Stimulated activated naive CD4-positive, alpha-beta T cell (primary cell): Measurements from ENCODE around the gene CYBC1.
"Not testable (repeated sequence)": the region's sequence is repeated elsewhere in the genome, so short reads cannot be mapped to it uniquely, and the experiment has no call there.

ENCODE experiments used
- DNase-seq, 6 experiments: peaks; one replicate each; lab custom pipeline; 2025; lab: John Stamatoyannopoulos, UW

Gene CYBC1

DNA sequence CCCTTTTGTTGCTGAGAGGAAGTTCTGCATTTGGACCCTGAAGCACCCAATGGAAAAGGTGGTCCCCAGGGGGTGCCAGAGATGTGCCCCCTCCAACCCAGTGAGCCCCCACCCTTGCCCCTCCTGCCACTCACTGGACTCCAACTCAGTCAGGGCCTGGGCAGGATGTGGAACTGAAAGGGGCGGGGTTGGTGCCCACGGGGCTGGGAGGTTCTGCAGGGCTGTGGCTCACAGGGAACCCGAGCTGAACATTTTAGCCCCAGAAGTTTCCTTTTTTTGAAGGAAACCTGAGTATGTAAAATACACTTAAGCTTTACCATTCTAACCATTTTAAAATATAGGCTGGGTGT lies 16.4 kb downstream of the CYBC1 start:
- peak in 2 of 6 experiments; percentile 8 to 13 for DNase-seq

DNA sequence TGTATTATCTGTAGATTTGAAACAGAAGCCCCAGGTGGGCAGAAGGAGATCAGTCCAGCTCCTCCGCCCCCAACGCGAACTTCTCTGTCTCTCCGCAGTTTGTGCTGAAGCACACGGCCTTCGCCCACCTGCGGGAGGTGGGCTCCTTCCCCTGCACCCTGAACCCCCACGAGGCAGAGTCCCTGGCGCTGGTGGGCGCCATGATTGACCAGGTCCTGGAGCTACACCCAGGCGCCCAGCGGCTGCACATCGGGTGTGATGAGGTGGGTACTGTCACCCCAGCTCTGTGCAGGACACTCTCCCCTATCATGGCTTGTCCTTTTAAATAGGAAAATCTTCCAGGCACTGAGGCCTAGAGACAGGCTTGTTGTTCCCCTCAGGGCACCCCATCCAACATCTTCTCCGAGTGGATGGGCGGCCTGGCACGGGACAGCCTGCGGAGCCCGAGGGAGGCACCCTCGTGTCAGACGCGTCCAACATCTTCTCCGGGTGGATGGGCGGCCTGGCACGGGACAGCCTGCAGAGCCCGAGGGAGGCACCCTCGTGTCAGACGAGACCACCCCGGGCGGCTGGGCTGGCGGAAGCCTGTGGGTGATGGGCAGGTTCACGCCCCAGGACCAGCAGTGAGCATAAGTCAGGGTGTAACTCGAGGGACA lies 16.9 kb downstream of the CYBC1 start:
- DNase-seq = no peak

GRCh38 chr17:82432017-82432416 lies 18.5 kb downstream of the CYBC1 start:
- DNase-seq = no peak

DNA sequence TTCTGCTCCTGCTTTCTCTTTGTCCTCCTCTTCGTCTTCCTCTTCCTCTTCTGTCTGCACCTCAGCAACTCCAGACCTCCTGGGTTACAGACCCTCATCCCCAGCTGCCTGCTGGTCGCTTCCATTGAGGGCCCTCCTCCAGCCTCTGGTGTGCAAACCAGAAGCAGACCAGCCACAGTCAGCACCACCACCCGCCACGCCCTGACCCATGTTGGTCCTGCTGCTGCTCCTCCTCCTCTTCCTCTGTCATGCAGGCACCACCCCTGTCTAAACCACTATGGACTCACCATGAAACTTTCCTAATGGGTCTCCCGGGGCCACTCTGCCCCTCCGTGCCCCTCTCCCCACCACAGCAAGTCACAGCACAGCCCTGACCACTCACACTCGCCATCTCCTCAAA lies 20.7 kb downstream of the CYBC1 start:
- no peak for DNase-seq

- no peak for DNase-seq
These were observed 22.0 kb downstream of the CYBC1 start for GRCh38 chr17:82428546-82428945.

GRCh38 chr17:82424863-82425159 lies 25.7 kb downstream of the CYBC1 start:
- no peak for DNase-seq

GRCh38 chr17:82424001-82424862 lies 26.3 kb downstream of the CYBC1 start:
- DNase-seq = peak in 5 of 6 experiments; percentile 13 to 41 (median 37)

GRCh38 chr17:82419540-82419939 lies 31.0 kb downstream of the CYBC1 start:
- no peak for DNase-seq

GRCh38 chr17:82418001-82418986 lies 32.3 kb downstream of the CYBC1 start, which contains the start of the genes HEXD and OGFOD3:
Gene HEXD, plus strand, starts transcription at chr17:82418347. Its CDS starts 1,453 bp downstream, at chr17:82419800.
Gene OGFOD3, minus strand, starts transcription at chr17:82418586. Its CDS starts 101 bp downstream, at chr17:82418485.
- peak; percentile 79 to 99 (median 92) for DNase-seq

GRCh38 chr17:82416771-82417170 lies 33.8 kb downstream of the CYBC1 start:
- no peak for DNase-seq

DNA sequence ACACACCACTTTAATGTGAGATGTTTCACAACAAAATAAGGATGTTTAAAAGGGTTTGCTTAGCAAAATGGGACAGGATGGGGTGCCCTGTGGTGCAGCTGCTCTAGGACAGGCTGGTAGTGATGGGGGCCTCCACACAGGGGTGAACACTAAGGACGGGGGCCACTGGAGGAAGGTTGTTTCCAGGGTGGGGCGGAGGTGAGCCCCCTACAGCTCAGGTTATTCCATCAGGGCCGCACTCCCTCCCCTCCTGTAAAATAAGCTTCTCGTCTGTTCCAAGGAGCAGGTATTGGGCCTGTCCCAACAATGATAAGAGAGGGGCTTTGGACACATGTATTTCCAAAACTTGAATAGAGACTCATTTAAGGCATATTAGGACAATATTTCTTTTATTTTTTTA lies 34.3 kb downstream of the CYBC1 start:
- DNase-seq = no peak

- no peak for DNase-seq
These were observed 34.8 kb downstream of the CYBC1 start for GRCh38 chr17:82415786-82416185.

GRCh38 chr17:82415336-82415735 lies 35.2 kb downstream of the CYBC1 start:
- DNase-seq = no peak

GRCh38 chr17:82414548-82415281 lies 35.8 kb downstream of the CYBC1 start:
- peak; percentile 31 to 74 (median 60) for DNase-seq

GRCh38 chr17:82412535-82413520 lies 37.7 kb downstream of the CYBC1 start:
- DNase-seq = no peak

DNA sequence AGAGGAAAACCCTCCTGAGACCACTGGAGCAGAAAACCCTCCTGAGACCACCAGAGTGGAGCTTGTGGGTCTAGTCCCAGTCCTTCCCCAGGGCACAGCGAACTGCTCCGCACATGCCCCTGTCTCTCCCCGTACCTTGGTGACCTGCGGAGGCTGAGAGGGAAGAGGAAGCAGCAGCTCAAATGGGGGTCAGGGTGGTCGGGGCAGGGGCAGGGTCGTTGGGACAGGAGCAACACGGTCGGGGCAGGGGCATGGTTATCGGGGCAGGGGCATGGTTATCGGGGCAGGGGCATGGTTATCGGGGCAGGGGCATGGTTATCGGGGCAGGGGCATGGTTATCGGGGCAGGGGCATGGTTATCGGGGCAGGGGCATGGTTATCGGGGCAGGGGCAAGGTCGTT lies 38.5 kb downstream of the CYBC1 start:
- DNase-seq = not testable (repeated sequence)

GRCh38 chr17:82411396-82412053 lies 39.0 kb downstream of the CYBC1 start:
- DNase-seq = no peak

- no peak for DNase-seq
These were observed 40.4 kb downstream of the CYBC1 start for GRCh38 chr17:82410014-82410716.

GRCh38 chr17:82408938-82409318 lies 41.6 kb downstream of the CYBC1 start:
- no peak for DNase-seq
